Urothelium cell line (cell line): ENCODE results near the gene UBALD2.
"Not testable (repeated sequence)": the region's sequence is repeated elsewhere in the genome, so short reads cannot be mapped to it uniquely, and the experiment has no call there.

Source experiments
- DNase-seq: peaks from one replicate; pipeline ENCODE4 v3.0.0; 2011; ENCODE audit warnings: low spot score, mixed read lengths
- FAIRE-seq: peaks from 2 replicates; lab custom pipeline; 2011; peaks lifted over from hg19 to GRCh38; lab: Jason Lieb, UNC

The UBALD2 gene

DNA sequence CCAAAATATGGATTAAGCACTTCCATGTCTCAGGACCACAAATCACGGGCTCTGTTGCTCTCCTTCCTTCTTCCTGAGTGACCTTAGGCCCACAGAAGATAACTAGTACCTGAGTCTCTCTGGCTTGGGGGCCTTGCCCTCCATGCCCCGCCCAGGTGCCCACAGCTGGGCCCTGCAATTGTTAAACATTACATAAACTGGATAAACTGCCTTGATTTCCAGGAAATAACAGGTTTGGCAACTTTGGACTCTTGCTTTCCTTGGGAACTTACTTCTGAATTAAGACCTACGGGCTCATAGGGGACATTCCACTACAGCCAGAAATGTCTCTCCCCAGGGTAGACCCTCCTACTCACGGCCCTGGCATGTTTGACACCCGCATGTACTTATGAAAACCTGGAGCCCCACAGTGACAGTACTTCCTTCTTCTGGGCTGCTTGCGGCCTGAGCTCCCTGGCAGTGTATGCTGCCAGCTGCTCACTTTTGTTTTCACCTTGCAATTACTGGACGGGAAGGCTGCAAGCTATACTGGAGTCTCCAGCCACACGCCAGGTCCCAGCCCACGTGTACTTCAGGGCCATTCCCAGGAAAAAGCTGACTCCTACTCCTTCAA is 2.3 kb upstream of the UBALD2 start:
- DNase-seq (no peak), FAIRE-seq (no peak)

DNA sequence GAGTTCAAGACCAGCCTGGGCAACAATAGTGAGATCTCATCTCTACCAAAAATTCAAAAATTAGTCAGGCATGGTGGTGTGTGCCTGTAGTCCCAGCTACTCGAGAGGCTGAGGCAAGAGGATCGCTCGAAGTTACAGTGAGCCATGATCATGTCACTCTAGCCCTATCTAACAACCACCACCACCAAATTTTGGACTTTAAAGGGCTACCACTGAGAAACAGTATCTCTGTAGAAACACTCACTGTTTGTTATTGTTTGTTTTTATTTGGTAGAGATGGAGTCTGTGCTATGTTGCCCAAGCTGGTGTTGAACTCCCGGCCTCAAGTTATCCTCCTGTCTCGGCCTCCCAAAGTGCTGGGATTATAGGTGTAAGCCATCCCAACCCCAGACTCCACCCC is 1.3 kb upstream of the UBALD2 start:
- no peak for DNase-seq
- FAIRE-seq, result no peak

DNA sequence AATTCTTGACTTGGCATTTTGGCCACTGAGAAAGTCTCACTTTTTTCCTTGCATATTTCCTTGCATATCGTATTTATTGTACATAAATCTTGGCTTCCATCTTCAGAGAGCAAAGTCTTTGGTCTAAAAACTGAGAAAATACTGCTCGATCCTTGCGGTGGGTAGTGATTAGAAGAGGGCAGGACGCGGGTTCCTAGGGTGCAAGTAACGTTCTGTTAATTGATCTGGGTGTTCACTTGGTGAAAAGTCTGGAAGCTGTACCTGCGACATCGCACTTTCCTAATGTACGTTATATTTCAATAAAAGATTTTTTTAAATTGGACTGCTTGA is 758 bp upstream of the UBALD2 start:
- FAIRE-seq, result no peak
- DNase-seq, result no peak

DNA sequence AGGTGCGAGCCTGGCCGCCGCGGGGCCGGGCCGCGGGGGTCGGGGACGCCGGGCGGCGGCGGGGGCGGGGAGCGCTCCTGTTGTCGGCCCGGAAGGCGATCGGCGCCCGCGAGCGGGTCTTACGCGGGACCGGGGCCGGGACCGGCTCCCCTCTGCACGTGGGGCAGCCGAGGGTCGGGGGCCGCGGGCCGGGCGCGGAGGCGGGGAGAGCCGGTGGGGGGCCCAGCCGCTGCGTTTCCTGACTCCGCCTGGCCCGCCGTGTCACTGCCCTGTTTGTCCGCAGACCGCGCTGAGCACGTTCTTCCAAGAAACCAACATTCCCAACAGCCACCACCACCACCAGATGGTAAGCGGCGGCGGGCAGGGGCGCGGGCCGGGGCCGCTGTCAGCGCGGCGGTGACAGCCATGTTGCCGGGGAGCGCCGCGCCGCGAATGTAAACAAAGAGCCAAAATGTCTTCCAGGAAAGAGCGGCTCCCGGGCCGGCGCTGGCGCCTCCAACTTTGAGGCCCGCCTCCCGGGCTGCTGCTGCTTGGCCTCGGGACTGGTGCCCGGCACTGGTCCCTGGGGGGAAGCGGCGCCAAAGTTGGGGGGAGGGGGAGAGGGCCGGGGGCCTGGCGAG is 586 bp downstream of the UBALD2 start:
- no peak for FAIRE-seq
- peak; percentile 64 for DNase-seq

DNA sequence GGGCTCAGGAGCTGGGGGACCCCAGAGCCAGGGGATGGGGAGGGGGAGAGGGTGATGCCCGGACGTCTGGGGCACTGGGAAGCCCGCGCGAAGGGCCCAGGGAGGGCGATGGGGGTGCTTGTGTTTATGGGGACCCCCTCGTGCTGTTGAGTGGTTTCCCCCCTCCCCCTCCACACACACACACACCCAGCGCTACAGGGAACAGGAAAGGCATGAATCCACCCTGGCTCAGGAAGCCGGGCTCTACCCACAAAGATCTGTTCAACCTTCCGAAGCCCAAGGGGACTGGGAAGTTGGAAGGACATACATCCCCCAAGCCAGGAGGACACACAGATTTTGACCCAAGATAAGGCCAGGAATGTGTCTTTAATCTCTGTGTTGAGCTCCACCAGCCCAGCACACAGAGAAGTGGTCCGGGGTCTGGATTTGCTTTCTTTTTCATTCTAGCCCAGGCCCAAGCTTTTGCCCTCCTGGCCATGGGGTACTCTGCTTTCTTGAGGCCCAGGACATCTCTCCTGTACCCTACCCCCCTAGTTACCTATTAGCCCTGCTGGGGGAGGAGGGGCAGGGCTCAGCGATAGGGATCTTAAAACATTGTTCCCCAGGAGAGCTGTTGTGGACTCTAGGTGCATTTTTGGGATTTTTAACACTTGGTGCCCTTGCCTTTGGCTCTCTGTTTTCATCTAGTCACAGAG is 1.2 kb downstream of the UBALD2 start:
- FAIRE-seq (no peak), DNase-seq (no peak)

DNA sequence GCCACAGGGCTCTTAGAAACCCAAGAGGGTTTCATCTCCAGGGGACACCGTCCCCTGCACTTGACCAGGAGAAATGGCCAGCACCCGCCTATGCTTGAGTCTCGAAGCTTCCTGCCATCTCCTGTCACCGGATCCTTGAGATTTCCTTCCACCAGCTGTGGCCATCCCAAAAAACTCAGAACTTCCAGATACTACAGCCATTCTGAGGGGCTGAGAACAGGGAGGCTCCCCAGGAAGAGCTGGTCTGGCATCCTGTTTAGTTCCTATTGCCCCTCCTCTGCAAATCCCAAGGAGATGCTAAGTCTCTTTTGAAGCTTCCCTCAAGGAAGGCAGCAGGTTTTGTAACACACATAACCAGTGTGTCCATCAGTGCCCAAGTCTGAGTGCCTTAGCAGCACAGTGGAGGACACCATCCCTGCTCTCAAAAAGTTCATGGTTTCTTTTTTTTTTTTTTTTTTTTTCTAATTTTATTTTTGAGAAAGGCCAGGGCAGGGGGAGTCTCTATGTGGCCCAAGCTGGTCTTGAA is 2.0 kb downstream of the UBALD2 start:
- no peak for FAIRE-seq

DNA sequence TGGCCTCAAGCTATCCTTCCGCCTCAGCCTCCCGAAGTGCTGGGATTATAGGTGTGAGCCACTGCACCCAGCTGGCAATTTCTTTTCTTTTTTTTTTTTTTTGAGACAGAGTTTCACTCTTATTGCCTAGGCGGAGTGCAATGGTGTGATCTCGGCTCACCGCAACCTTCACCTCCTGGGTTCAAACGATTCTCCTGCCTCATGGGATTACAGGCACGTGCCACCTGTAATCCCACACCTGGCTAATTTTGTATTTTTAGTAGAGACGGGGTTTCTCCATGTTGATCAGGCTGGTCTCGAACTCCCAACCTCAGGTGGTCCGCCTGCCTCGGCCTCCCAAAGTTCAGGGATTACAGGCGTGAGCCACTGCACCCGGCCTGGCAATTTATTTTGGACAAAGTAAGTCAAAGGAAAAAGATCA is 2.4 kb downstream of the UBALD2 start:
- not testable (repeated sequence) for FAIRE-seq, DNase-seq

More for the DNA sequence above, 2.0 kb downstream of the UBALD2 start:
- DNase-seq, result no peak

DNA sequence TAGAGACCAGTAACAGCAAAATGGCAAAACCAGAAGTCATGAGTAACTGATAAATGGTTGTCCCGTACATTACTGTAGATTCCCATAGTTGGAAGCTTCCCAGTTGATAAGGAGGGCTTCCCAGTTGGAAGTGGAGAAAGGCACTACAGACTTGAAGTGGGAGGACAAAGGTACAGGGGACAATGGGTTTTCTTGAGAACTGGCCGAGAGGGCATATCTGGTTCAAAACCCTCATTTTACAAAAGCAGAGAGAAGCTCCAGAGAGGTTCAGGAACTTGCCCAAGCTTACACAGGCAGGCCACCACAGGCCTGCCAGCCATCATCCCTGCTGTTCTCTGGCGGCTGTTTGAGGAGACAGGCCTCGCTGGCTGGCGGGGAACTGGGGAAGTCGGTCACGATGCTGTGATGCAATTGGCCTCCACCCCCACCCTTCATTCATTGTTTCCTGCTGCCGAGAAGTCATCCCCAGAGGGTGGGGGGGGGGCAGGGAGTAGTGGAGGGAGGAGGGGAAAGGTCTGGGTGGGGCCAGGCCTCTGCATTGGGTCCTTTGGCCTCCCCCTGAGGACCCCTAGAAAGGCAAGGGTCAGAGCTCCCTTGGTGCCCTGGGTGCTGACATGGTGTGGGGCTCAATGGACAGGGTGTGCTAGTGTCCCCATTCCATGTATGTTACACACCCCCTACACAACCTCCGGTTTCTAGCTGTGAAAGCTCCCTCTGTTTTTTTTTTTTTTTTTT is 3.0 kb downstream of the UBALD2 start:
- peak; percentile 76 for DNase-seq

DNA sequence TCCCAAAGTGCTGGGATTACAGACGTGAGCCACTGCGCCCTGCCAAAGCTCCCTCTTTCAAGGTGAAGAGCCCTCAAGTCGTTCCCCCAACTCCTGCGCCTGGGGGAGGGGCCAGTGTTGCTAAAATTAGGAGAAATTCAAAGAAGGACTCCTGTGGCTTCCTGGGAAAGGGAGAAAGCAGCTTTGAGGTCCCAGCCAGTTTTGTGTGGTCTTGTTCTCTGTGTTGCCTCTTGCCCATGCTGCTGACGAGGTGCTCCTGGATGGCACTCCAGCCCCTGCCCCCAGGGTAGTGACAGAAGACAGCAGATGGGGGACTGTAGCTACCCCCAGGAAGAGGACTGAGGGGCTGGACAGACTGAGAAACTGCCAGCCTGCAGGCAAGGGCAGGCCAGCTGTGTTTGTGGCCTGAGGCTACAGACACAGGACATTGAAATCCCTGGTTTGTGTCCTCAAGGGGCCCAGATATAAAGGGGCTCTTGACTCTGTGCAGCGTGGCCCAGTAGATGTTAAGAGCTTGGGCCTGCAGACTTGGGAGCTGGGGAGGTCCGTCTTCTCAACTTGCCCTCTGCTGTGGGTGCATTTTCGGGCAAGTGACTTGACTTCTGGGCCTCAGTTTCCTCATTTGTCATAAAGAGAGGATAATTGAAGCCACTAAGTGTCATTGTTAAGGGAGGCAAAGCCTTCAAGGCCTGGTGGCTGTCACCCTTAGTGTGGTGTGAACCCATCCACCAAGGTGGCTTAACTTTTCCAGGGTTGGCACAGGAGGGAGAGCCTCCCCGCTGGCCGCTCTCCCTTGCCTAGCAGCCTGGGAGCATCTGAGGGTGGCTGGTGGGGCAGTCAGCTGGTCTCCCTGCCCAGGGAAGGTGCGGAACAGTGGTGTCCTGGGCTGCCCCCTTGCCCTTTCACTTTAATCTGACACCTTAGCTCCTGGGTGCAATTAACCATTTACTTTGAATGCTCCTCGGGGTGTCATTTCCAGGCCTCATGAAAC is 4.1 kb downstream of the UBALD2 start:
- DNase-seq (no peak), FAIRE-seq (no peak)

More for the DNA sequence above, 3.0 kb downstream of the UBALD2 start:
- no peak for FAIRE-seq

DNA sequence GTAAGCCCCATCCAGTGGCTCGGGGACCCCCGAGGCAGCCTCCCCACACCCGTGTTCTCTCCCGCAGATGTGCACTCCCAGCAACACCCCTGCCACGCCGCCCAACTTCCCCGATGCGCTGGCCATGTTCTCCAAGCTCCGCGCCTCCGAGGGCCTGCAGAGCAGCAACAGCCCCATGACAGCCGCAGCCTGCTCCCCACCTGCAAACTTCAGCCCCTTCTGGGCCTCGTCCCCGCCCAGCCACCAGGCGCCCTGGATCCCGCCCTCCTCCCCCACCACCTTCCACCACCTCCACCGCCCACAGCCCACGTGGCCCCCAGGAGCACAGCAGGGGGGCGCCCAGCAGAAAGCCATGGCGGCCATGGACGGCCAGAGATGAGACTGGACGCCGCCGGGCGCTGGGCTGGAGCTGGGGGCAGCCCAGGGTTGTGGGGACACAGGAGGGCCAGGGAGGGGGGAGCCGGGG is 5.0 kb downstream of the UBALD2 start:
- no peak for FAIRE-seq
- no peak for DNase-seq

DNA sequence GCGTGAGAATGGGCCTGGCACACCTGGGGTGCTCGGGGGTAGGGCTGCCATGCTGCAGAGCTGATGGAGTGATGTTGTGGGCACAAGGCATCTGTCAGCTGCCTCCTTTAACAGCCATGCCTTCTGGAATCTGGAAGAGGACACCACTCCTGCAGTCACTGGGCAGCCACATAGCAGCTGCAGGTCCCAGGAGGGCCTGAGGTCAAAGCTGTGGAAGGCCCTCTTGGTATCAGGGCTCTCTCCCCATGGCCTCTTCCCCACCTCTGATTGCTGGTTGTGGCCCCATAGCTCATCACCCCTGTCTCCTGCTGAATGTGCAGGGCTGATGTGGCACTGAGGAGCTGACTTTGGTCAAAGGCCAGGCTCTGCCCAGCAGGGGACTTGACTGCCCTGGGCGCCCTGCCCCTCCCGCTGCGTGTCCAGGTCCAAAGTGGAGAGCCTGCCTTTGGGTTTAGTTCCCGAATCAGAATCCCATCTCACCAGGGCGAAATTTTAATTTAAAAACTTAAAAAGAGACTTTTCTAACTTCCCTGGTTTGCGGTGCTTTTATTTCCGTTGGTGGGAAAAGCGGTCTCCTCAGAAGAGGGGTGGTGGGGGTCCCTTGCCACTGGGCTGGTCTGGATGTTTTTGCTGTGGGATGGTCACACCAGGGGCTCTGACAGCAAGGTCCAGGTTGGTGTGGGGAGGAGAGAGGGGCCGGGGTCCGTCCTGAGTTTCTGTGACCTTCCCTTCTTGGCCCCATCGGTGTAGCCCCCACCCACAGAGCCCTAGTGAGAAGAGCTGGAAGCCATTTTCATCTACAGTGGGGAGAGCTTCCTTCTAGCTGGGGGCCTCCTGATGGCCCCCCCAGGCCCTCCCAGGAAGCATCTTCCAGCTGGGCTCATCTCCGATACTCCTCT is 5.9 kb downstream of the UBALD2 start:
- FAIRE-seq (no peak), DNase-seq (no peak)

DNA sequence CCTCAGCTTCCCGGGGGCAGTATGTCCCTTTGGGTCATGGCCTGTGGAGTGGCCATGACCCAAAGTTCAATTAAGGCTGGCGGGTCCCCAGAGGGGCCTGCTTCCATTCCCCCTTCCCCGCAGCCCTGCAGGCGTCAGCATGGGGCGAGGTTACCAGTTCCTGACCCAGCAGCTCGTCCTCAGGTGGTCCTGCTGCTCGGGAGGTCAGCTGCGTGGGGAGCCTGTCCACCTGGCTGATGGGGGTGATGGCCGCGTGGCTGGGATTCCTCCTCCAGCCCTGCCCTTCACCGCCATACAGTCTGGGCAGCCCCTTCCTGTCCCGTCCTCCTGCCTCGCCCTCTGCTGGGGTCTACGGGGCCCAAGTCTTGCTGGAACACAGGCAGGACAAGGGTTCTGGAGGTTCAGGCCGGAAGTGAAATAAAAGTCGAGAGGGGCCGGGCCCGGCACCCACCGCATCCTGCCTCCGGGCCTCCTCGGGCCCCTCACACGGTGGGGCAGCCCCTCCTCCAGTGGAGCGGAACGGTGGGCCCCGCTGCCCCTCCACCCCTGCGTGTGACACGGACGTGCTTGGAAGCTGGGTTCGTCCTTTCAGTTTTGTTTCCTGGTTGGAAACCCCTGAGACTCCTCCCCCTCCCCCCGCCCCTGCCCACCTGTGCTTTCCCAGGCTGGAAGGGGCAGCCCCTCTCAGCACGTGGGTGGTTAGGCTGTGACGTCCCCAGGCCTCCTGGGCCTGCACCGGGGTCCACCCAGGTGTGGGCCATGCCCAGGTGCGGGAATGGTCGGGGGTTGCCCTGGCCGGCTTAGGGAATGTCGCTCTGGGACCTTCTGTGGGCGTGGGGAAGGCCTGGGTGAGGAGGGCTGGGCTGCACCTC is 6.8 kb downstream of the UBALD2 start:
- FAIRE-seq (no peak), DNase-seq (no peak)

DNA sequence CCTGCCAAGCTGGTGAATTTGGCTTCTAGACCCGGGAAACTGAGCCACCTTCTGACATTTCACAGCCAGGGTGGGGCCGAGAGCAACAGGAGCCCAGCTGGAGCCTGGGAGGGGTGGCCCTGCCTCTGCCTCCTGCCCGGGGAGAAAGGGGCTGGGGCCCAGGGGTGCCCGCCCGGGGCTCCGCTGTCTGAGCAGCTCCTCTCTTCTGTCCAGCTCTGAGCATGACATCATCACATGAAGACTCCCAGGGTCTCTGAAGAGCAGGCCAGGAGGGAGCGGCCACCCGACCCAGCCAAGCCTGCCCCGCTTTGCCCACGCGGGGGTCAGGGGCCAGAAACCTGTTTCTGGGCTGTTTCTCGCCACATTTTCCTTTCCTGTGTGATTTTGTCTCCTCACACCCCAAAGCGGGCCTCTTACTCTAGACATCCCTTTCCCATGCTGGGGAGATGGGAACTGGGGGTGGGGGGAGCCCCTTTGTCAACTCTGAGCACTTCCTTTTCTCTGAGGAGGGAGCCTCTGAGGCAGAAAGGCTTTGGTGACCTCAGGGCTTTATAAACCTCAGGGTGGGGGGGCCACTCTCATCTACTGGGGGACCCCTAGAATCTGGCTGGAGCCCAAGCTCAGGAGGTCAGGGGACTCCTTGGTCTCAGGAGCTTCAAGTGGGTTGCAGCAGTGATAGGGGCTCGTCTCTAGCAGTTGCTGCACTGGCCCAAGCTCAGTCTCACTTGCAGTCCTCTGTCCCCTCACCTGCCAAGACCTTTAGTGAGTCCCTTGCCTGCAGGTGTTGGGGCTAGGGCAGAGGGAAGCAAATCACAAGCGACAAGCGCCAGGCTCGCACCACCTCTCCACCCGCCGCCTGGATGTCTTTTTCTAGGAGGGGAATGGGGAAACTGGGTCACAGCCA is 7.6 kb downstream of the UBALD2 start:
- FAIRE-seq (no peak), DNase-seq (no peak)

DNA sequence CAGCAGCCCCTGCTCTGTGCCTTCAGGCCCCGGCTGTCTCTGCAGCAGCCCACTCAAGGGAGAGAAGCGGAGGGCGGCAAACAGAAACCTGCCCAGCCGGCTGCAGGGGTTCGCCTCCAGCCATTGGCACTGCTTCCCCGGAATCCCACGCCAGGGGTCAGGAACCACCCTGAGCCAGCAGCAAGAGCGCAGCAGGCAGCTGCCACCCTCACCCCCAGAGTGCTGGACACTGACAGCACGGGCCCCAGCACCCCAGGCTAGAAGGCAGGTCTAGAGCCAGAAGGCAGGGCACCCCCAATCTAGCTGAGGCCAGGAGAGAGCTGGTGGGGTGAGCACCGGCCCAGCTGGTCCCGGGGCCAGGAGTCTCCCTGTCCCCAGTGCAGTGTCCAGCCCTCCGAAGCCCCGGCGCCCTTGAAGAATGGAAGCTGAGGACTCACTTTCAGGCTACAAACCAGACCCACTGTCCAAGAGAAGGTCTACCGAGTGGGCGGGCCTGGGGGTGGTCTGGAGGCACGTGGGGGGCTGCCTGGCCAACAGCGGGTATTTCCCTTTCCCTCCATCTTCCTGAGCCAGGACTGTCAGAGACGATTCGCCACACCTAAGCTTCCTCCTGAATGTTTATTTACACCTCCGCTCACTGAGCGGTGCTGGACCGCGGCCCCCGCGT is 8.4 kb downstream of the UBALD2 start:
- FAIRE-seq (no peak), DNase-seq (no peak)

DNA sequence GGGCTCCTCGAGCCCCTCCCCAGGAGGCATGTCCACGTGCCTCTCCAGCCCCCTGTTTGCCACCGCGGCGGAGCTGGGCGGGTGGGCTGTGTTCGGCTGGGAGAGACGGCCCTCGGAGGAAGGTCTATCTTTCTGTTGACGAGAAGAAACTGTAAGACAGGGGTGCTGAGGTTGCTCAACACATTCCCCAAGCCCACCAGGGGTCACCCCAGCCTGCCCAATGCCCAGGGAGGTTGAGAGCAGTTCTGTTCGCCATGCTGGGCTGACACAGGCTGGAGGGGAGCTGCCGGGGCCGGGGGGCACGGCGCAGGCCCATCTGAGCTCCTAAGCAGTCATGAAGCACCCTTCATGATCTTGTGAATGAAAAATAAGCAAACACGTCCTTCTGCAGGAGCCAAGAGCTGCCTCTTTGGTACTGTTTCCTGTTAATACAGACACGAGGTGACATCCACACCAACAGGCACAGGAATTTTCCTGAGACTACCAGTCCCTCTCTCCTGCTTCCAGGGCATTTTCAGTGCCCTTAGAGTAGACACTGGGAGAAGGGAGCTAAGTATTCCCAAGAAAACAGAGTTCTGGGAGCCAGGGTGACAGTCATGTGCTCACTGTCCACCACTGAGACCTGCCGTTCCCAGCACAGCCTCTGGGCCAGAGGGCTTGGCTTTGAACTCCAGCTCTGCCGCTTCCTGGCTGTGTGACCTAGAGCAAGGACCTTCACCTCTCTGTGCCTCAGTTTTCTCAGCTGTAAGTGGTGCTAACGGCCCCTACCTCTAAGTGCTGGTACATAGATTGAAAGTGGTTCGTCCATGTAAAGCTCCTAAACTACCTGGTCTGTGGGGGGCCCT is 9.2 kb downstream of the UBALD2 start:
- peak; percentile 17 for FAIRE-seq
- DNase-seq, result no peak
